ENCODE results near the gene B3GNT7.
"Not testable (repeated sequence)": the region's sequence is repeated elsewhere in the genome, so short reads cannot be mapped to it uniquely, and the experiment has no call there.

Gene B3GNT7

GRCh38 chr2:231386446-231386845, 9.1 kb upstream of the B3GNT7 start:
- no peak for DNase-seq

GRCh38 chr2:231387904-231388724, 7.4 kb upstream of the B3GNT7 start:
- no peak for DNase-seq

- no peak for DNase-seq
Measured at GRCh38 chr2:231388725-231389346, 6.7 kb upstream of the B3GNT7 start.

GRCh38 chr2:231390667-231391066, 4.8 kb upstream of the B3GNT7 start:
- no peak for DNase-seq

- no peak for DNase-seq
Measured at GRCh38 chr2:231391981-231392380, 3.5 kb upstream of the B3GNT7 start.

GRCh38 chr2:231392431-231393148, 2.9 kb upstream of the B3GNT7 start:
- DNase-seq = no peak

- DNase-seq = no peak
Measured at GRCh38 chr2:231393149-231394131, 2.1 kb upstream of the B3GNT7 start.

GRCh38 chr2:231394211-231395141, 1.0 kb upstream of the B3GNT7 start:
- DNase-seq = no peak

- no peak for DNase-seq
Measured at GRCh38 chr2:231396058-231396821, 730 bp downstream of the B3GNT7 start.

- no peak for DNase-seq
Measured at GRCh38 chr2:231397011-231397927, 1.8 kb downstream of the B3GNT7 start.

- DNase-seq = no peak
Measured at GRCh38 chr2:231397928-231398294, 2.4 kb downstream of the B3GNT7 start.

GRCh38 chr2:231398585-231398984, 3.1 kb downstream of the B3GNT7 start:
- no peak for DNase-seq

GRCh38 chr2:231399046-231399852, 3.7 kb downstream of the B3GNT7 start:
- no peak for DNase-seq

- DNase-seq = no peak
Measured at GRCh38 chr2:231399853-231400680, 4.6 kb downstream of the B3GNT7 start.

- DNase-seq = not testable (repeated sequence)
Measured at GRCh38 chr2:231400681-231401080, 5.2 kb downstream of the B3GNT7 start.

GRCh38 chr2:231401101-231401500, 5.6 kb downstream of the B3GNT7 start:
- DNase-seq = not testable (repeated sequence)

- DNase-seq = not testable (repeated sequence)
Measured at GRCh38 chr2:231403421-231404182, 8.1 kb downstream of the B3GNT7 start.
